Testis (tissue), 3 donors: ENCODE measurements around the gene TMEM198. TPM values are rescaled to one million over a fixed set of nuclear protein-coding genes. Genes with fewer than 3 reads are reported as not detected.

Source experiments
- DNase-seq: peaks from one replicate; pipeline ENCODE4 v3.0.0-alpha.2; 2019
- H3K27ac ChIP-seq, 2 donors: fragments of 200-600 bp; sonication (generic); one replicate each; pipeline ENCODE4 v1.5.1; 2019
- H3K27me3 ChIP-seq: fragments of 200-600 bp; sonication (generic); one replicate; pipeline ENCODE4 v1.5.1; 2019
- H3K36me3 ChIP-seq: fragments of 200-600 bp; sonication (generic); one replicate; pipeline ENCODE4 v1.5.1; 2017; ENCODE audit warnings: low read depth; ENCODE audit errors: missing control alignments
- H3K4me1 ChIP-seq: fragments of 200-600 bp; sonication (generic); one replicate; pipeline ENCODE4 v1.5.1; 2019
- H3K4me3 ChIP-seq, 2 donors: fragments of 200-600 bp; sonication (generic); one replicate each; pipeline ENCODE4 v1.5.1; 2017 to 2019
- H3K9me3 ChIP-seq: fragments of 200-600 bp; sonication (generic); one replicate; pipeline ENCODE4 v1.5.1; 2017
- CTCF ChIP-seq, 3 experiments: fragments of 450-650 bp in 2 of 3; fragments of 200-600 bp in 1 of 3; sonication (generic) in 1 of 3; IDR thresholded peaks; one replicate each; pipeline ENCODE4 v1.5.1; 2016 to 2019; ENCODE audit warnings: antibody characterized with exemption in 3 of 3, mild to moderate bottlenecking in 2 of 3, moderate library complexity in 1 of 3
- POLR2A ChIP-seq: fragments of 450-650 bp; IDR thresholded peaks from one replicate; pipeline ENCODE4 v1.6.1; 2017; ENCODE audit warnings: antibody characterized with exemption, mild to moderate bottlenecking, moderate library complexity
- WGBS, 2 donors: methylation state at CpG; one replicate each; pipeline ENCODE4 v1.1.5; 2018; 5-methylcytosine and 5-hydroxymethylcytosine counted together
- intact Hi-C: fragments of 100-400 bp; cut with DNase I; formaldehyde crosslinking; loops from one replicate; pipeline ENCODE4 v1.15.1; 2023; ENCODE audit warnings: low total_unique reads
- polyA plus RNA-seq: library from polyadenylated mRNA; stranded (reverse); fragments of 350-450 nt; fragmentation: Illumina TruSeq; extraction: RNeasy Lipid Tissue Mini Kit (QIAGEN cat#74804); gene quantifications from one replicate; pipeline ENCODE4 v1.2.3, GENCODE V29; 2014; ENCODE audit warnings: low read depth, low replicate concordance; ENCODE audit not compliant: insufficient read depth
- total RNA-seq, 2 donors: library from RNA; depleted of rRNA; stranded (reverse); fragments of >200 nt; gene quantifications; one replicate each; pipeline ENCODE4 v1.2.3, GENCODE V29; 2016

The TMEM198 gene
- total and polyA plus RNA-seq, 3 donors from 2014 or later = 7.3 to 11.8 (median 11.3) TPM

GRCh38 chr2:219515874-219516629 is 27.8 kb upstream of the TMEM198 start:
- Histone ChIP-seq H3K4me3 (no peak overlapping the region), H3K4me1 (no peaks in the 10 kb centered on the region), H3K27me3 (no peaks in the 10 kb centered on the region), H3K27ac (no peak overlapping the region), H3K36me3 (no peaks in the 10 kb centered on the region), H3K9me3 (no peaks in the 10 kb centered on the region)
- WGBS, 2 donors = 81 to 88% methylated on average over 15 to 17 of the region's 17 CpGs
- no peak for DNase-seq
- intact Hi-C loops = no loop called here
- TF ChIP-seq CTCF (IDR thresholded peaks at IDR 0.05) (no peak), POLR2A (no peak)

- intact Hi-C loops = no loop called here
- no peak for DNase-seq
- Histone ChIP-seq H3K27ac (no peak overlapping the region), H3K36me3 (no peaks in the 10 kb centered on the region), H3K9me3 (no peaks in the 10 kb centered on the region), H3K4me1 (no peaks in the 10 kb centered on the region), H3K27me3 (no peaks in the 10 kb centered on the region), H3K4me3 (no peak overlapping the region)
- no peak for TF ChIP-seq CTCF (IDR thresholded peaks at IDR 0.05)
- TF ChIP-seq POLR2A = no peak
- WGBS, 2 donors = 65 to 77% methylated on average over 7 of the region's 7 CpGs
These were observed 26.9 kb upstream of the TMEM198 start for GRCh38 chr2:219516888-219517287.

- Histone ChIP-seq H3K36me3 (no peaks in the 10 kb centered on the region), H3K4me3 (no peak overlapping the region), H3K27me3 (no peaks in the 10 kb centered on the region), H3K9me3 (no peaks in the 10 kb centered on the region), H3K4me1 (peaks cover 6% of the 10 kb centered on the region), H3K27ac (no peak overlapping the region)
- 68 to 70% methylated on average over 10 of the region's 10 CpGs for WGBS, 2 donors
- no peak for DNase-seq
- TF ChIP-seq POLR2A (no peak), CTCF (IDR thresholded peaks at IDR 0.05) (no peak)
- intact Hi-C loops = no loop called here
These were observed 25.7 kb upstream of the TMEM198 start for GRCh38 chr2:219517954-219518778.

GRCh38 chr2:219519526-219519916 is 24.3 kb upstream of the TMEM198 start:
- Histone ChIP-seq H3K4me1 (peaks cover 11% of the 10 kb centered on the region), H3K27ac (no peak overlapping the region), H3K9me3 (no peaks in the 10 kb centered on the region), H3K36me3 (no peaks in the 10 kb centered on the region), H3K27me3 (no peaks in the 10 kb centered on the region), H3K4me3 (no peak overlapping the region)
- TF ChIP-seq POLR2A (no peak), CTCF (IDR thresholded peaks at IDR 0.05) (no peak)
- intact Hi-C loops = no loop called here
- 86 to 90% methylated on average over 9 of the region's 9 CpGs for WGBS, 2 donors
- no peak for DNase-seq
